Gastrocnemius medialis (tissue), 4 donors: ENCODE data around the gene GAS6. TPM values are rescaled to one million over a fixed set of nuclear protein-coding genes. Genes with fewer than 3 reads are reported as not detected.

ENCODE experiments used
- ATAC-seq, 2 donors: fragments of 150-250 bp; one replicate each; pipeline ENCODE4 v1.9.1; 2016
- DNase-seq, 2 donors: peaks; one replicate each; pipeline ENCODE4 v3.0.0-alpha.2; 2019
- H3K27ac ChIP-seq, 4 donors: fragments of 200-600 bp; sonication (generic); 1 replicate in 1 of 4; 2 replicates in 3 of 4; pipeline ENCODE4 v1.5.1; 2016 to 2018; ENCODE audit warnings: mild to moderate bottlenecking in 2 of 4, moderate library complexity in 1 of 4
- H3K27me3 ChIP-seq, 3 donors: fragments of 200-600 bp; sonication (generic) in 2 of 3; 1 replicate in 1 of 3; 2 replicates in 2 of 3; pipeline versions ENCODE4 v1.5.1 to v1.6.0; 2016 to 2019; ENCODE audit warnings: mild to moderate bottlenecking in 1 of 3, moderate library complexity in 1 of 3
- H3K36me3 ChIP-seq, 2 donors: fragments of 200-600 bp; sonication (generic) in 1 of 2; one replicate each; pipeline ENCODE4 v1.5.1; 2017 to 2018
- H3K4me1 ChIP-seq, 2 donors: fragments of 200-600 bp; sonication (generic) in 1 of 2; one replicate each; pipeline ENCODE4 v1.5.1; 2016 to 2017; ENCODE audit warnings: mild to moderate bottlenecking in 2 of 2
- H3K4me3 ChIP-seq, 4 donors: fragments of 200-600 bp; sonication (generic) in 3 of 4; 1 replicate in 1 of 4; 2 replicates in 3 of 4; pipeline ENCODE4 v1.5.1; 2016 to 2019; ENCODE audit warnings: mild to moderate bottlenecking in 2 of 4
- H3K9me3 ChIP-seq, 3 donors: fragments of 200-600 bp; sonication (generic) in 2 of 3; 1 replicate in 1 of 3; 2 replicates in 2 of 3; pipeline ENCODE4 v1.5.1; 2016 to 2019
- POLR2A ChIP-seq, 2 donors: fragments of 450-650 bp; IDR thresholded peaks; one replicate each; pipeline ENCODE4 v1.6.1; 2017; ENCODE audit warnings: antibody characterized with exemption in 2 of 2, mild to moderate bottlenecking in 2 of 2, moderate library complexity in 2 of 2
- in situ Hi-C, 4 donors: fragments of 200-750 bp; cut with MboI; loops; one replicate each; pipeline versions ENCODE4 v1.15.0 to v1.8.0; 2017; ENCODE audit warnings: low sequenced_read_pairs in 4 of 4
- intact Hi-C: fragments of 100-400 bp; cut with DNase I; formaldehyde crosslinking; loops from one replicate; pipeline ENCODE4 v1.15.1; 2023; ENCODE audit warnings: low total_unique reads
- total RNA-seq, 4 donors: library from RNA; depleted of rRNA; stranded (reverse); fragments of >200 nt; gene quantifications; one replicate each; pipeline versions ENCODE4 v1.1.0 to v1.2.3, GENCODE V29; 2016
- TF ChIP-seq, protein P1 (sequence below), 5 experiments: fragments of 450-650 bp in 3 of 5; fragments of 200-600 bp in 2 of 5; sonication (generic) in 2 of 5; IDR thresholded peaks in 4 of 5; conservative IDR thresholded peaks in 1 of 5; 1 replicate in 4 of 5; 2 replicates in 1 of 5; pipeline ENCODE4 v1.5.1; 2016 to 2019; ENCODE audit warnings: antibody characterized with exemption in 5 of 5, mild to moderate bottlenecking in 3 of 5, moderate library complexity in 3 of 5

The GAS6 gene
- total RNA-seq, 4 donors from 2014 or later, result 68.6 to 122 (median 86.3) TPM

DNA sequence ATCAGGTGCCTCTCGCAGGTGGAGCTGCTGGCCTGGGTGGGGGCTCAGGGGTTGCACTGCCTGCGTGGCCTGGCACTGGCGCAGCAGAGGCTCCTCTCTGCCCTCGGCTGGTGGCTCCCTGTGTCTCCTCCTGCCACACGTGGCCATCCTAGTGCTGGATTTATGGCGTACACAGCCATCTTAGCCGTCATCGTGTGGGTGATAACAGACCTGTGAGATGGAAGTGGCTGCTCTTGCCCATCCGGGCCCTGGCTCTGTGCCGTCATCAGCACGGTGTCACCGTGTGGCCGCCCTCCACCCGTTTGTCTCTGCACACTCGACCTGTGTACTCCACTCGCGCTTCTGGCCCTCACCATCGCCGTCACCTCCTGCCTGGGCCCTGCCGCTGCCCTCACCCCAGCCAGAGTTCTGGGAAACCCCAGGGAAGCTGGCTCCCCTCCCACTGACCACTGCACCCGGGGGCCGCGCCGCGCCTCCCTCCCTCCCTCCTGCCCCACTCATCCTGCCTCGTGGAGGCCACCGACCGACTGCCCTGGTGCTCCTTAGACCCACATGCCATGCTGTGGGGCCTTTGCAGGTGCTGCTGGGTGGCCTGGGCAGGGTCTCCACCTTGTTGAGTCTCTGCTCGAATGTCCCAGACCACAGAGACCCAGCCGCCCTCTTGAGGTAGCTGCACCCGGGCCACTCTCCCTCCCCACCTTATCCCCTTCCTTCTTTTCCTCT is 75.3 kb downstream of the GAS6 start:
- DNase-seq (no peak), ATAC-seq (no peak)
- Histone ChIP-seq H3K27me3 (peaks cover 0 to 4% (median 0%) of the 10 kb centered on the region in 3 donors), H3K36me3 (no peaks in the 10 kb centered on the region), H3K27ac (no peak overlapping the region), H3K9me3 (no peaks in the 10 kb centered on the region), H3K4me1 (no peaks in the 10 kb centered on the region), H3K4me3 (no peak overlapping the region)
- TF ChIP-seq, protein P1, sequence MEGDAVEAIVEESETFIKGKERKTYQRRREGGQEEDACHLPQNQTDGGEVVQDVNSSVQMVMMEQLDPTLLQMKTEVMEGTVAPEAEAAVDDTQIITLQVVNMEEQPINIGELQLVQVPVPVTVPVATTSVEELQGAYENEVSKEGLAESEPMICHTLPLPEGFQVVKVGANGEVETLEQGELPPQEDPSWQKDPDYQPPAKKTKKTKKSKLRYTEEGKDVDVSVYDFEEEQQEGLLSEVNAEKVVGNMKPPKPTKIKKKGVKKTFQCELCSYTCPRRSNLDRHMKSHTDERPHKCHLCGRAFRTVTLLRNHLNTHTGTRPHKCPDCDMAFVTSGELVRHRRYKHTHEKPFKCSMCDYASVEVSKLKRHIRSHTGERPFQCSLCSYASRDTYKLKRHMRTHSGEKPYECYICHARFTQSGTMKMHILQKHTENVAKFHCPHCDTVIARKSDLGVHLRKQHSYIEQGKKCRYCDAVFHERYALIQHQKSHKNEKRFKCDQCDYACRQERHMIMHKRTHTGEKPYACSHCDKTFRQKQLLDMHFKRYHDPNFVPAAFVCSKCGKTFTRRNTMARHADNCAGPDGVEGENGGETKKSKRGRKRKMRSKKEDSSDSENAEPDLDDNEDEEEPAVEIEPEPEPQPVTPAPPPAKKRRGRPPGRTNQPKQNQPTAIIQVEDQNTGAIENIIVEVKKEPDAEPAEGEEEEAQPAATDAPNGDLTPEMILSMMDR (IDR thresholded peaks at IDR 0.05 in 4 of 5, conservative IDR thresholded peaks at IDR 0.05 in 1 of 5), result no peak
- no peak for TF ChIP-seq POLR2A (IDR thresholded peaks at IDR 0.05)
- intact Hi-C loops, result no loop called here
- in situ Hi-C loops, result no loop called here

DNA sequence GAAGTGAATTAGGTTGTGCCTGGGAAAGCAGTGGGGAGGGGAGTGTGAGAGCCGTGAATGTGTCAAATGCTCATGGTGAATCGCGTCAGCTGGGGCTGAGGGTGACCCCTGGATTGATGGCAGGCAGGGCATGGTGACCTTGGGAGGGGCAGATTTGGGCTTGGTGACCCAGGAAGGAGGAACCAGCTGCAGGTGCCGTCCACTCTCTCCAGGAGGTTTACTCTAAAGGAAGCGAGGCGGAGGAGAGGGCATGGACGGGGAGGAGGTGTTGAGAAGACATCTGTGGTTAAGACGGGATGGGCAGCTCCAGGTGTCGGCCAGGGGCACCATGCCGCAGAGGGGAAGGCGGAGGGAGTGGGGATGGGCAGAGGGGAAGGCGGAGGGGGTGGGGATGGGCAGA is 76.2 kb downstream of the GAS6 start:
- intact Hi-C loops (no loop called here), in situ Hi-C loops (no loop called here)

DNA sequence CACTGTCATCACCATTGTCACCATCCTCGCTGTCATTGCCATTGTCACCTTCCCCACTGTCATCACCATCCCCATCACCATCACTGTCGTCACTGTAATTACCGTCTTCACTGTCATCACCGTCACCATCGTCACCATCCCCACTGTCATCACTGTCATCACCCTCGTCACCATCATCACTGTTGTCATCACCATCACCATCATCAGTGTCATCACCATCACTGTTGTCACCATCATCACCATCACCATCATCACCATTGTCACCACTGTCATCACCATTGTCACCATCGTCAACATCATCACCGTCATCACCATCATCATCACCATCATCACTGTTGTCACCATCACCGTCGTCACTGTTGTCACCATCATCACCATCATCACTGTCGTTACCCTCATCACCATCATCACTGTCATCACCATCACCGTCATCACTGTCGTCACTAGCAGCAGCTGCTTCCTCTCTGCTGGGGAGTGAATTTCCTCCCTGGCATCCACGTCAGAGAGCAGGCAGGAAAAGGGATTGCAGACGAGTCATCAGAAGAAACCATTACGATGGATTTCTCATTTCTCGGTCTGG is 77.5 kb downstream of the GAS6 start:
- TF ChIP-seq, protein P1 (IDR thresholded peaks at IDR 0.05 in 4 of 5, conservative IDR thresholded peaks at IDR 0.05 in 1 of 5), result no peak
- TF ChIP-seq POLR2A (IDR thresholded peaks at IDR 0.05), result no peak
- in situ Hi-C loops (no loop called here), intact Hi-C loops (no loop called here)
- Histone ChIP-seq H3K4me3 (no peak overlapping the region), H3K27ac (no peak overlapping the region), H3K36me3 (no peaks in the 10 kb centered on the region), H3K9me3 (no peaks in the 10 kb centered on the region), H3K4me1 (no peaks in the 10 kb centered on the region), H3K27me3 (peaks cover 0 to 4% (median 0%) of the 10 kb centered on the region in 3 donors)
- DNase-seq, result no peak
- no peak for ATAC-seq

More for the DNA sequence above, 76.2 kb downstream of the GAS6 start:
- Histone ChIP-seq H3K4me1 (no peaks in the 10 kb centered on the region), H3K27ac (no peak overlapping the region), H3K4me3 (no peak overlapping the region), H3K9me3 (no peaks in the 10 kb centered on the region), H3K27me3 (peaks cover 0 to 4% (median 0%) of the 10 kb centered on the region in 3 donors), H3K36me3 (no peaks in the 10 kb centered on the region)
- no peak for ATAC-seq
- TF ChIP-seq POLR2A (IDR thresholded peaks at IDR 0.05), result no peak
- TF ChIP-seq, protein P1 (IDR thresholded peaks at IDR 0.05 in 4 of 5, conservative IDR thresholded peaks at IDR 0.05 in 1 of 5), result no peak
- no peak for DNase-seq

DNA sequence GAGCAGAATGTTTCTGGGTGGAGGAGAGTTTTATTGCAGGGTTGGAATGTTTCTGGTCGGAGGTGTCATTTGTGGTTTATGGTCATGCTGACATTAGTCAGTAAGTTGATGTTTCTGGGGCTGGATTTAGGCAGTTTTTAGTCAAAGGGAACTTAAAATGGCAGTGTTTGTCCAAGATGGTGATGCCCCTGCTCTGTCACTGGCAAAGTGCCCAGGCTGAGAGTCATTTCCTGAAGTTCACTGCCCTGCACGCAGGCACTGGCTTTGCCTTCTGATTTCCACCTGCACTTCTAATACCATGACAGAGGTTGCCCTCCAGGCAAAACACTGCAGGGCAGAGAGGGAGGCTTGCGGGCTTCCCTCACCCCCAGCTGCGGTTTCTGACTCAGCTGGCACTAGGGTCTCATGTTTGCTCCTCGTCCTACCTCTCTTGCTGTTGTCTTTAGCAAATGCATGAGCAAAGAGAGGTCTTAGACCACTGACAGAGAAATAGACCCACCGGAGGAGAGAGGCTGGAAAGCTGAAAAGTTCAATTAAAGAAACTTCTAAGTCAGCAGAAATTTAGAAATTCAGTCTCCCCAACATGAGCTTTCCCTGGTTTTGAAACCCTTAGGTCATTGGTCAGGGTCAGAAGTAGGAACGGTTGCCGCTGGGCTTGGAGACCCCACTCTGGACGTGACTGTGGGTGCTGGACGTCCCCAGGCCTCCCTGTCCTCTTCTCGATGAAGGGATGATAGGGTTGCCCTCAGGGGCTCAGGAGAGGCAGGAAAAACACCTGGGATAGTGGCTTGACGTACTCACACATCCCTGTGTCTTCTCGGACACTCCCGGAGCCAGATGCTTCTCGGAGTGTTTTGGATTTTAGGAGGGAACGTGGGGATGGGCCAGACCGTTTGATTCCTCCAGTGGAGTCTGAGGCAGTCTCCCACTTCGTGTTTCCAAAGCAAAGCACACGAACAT is 78.5 kb downstream of the GAS6 start:
- TF ChIP-seq POLR2A (IDR thresholded peaks at IDR 0.05), result no peak
- TF ChIP-seq, protein P1 (IDR thresholded peaks at IDR 0.05 in 4 of 5, conservative IDR thresholded peaks at IDR 0.05 in 1 of 5), result no peak
- Histone ChIP-seq H3K9me3 (no peaks in the 10 kb centered on the region), H3K27ac (no peak overlapping the region), H3K36me3 (no peaks in the 10 kb centered on the region), H3K4me3 (no peak overlapping the region), H3K27me3 (peaks cover 0 to 4% (median 0%) of the 10 kb centered on the region in 3 donors), H3K4me1 (no peaks in the 10 kb centered on the region)
- intact Hi-C loops, result no loop called here
- no peak for ATAC-seq
- in situ Hi-C loops, result no loop called here
- DNase-seq, result no peak
